T-cell (primary cell): ENCODE results near the gene MAFB. TPM values are rescaled to one million over a fixed set of nuclear protein-coding genes. Genes with fewer than 3 reads are reported as not detected.

Experiments
- ATAC-seq, 4 experiments: fragments of 200-7000 bp in 3 of 4; fragments of 150-1000 bp in 1 of 4; cut with Tn5 transposase; replicated peaks in 1 of 4; 1 replicate in 3 of 4; 2 replicates in 1 of 4; pipeline ENCODE4 v1.10.0; 2021; ENCODE audit warnings: moderate library complexity in 3 of 4, mild to moderate bottlenecking in 2 of 4, moderate number of reproducible peaks in 1 of 4
- CTCF ChIA-PET, 2 donors: fragments of 300-600 bp; sonication (Branson Sonifier 250); formaldehyde crosslinking; loops; one replicate each; lab custom pipeline; 2022; ENCODE audit warnings: antibody characterized with exemption in 2 of 2; lab: Charles Lee
- POLR2A ChIA-PET, 2 donors: fragments of 300-600 bp; sonication (Branson Sonifier 250); formaldehyde crosslinking; loops; one replicate each; lab custom pipeline; 2022; ENCODE audit warnings: antibody characterized with exemption in 2 of 2; lab: Charles Lee
- DNase-seq, 35 experiments: peaks; one replicate each; pipeline versions ENCODE4 v3.0.0 to v3.0.0-alpha.2; 2013 to 2023
- H3K27ac ChIP-seq: one replicate; pipeline ENCODE4 v1.5.1; 2013; ENCODE audit warnings: low read length
- H3K27me3 ChIP-seq, 2 experiments: replicated peaks in 1 of 2; 1 replicate in 1 of 2; 2 replicates in 1 of 2; pipeline versions ENCODE4 v1.6.1 to v1.7.0; 2013; ENCODE audit warnings: low read length in 1 of 2, mixed read lengths in 1 of 2; ENCODE audit not compliant: control insufficient read depth in 2 of 2, insufficient read depth in 2 of 2; ENCODE audit errors: extremely low read depth in 1 of 2
- H3K36me3 ChIP-seq, 2 donors: 1 replicate in 1 of 2; 2 replicates in 1 of 2; pipeline versions ENCODE4 v1.6.1 to v1.7.0; 2013; ENCODE audit warnings: low read length in 1 of 2; ENCODE audit not compliant: control insufficient read depth in 2 of 2, insufficient read depth in 1 of 2; ENCODE audit errors: extremely low read depth in 1 of 2
- H3K4me1 ChIP-seq, 2 experiments: 1 replicate in 1 of 2; 2 replicates in 1 of 2; pipeline versions ENCODE4 v1.6.1 to v1.7.0; 2013; ENCODE audit warnings: low read length in 2 of 2, mixed read lengths in 1 of 2; ENCODE audit not compliant: insufficient read depth in 2 of 2, control insufficient read depth in 1 of 2; ENCODE audit errors: extremely low read depth in 1 of 2
- H3K4me3 ChIP-seq, 2 donors: 1 replicate in 1 of 2; 2 replicates in 1 of 2; pipeline versions ENCODE4 v1.5.1 to v1.7.0; 2013; ENCODE audit warnings: mild to moderate bottlenecking in 2 of 2, low read length in 1 of 2, moderate library complexity in 1 of 2; ENCODE audit not compliant: control insufficient read depth in 1 of 2; ENCODE audit errors: extremely low read depth in 1 of 2
- H3K9me3 ChIP-seq: 2 replicates; pipeline ENCODE4 v1.7.0; 2013
- H3K27ac Mint-ChIP-seq, 2 donors: one replicate each; pipeline ENCODE4 v1.8.0; 2020 to 2021; ENCODE audit warnings: mild to moderate bottlenecking in 2 of 2, mixed read lengths in 2 of 2
- H3K27me3 Mint-ChIP-seq, 2 donors: one replicate each; pipeline ENCODE4 v1.8.0; 2021 to 2022; ENCODE audit warnings: mixed read lengths in 2 of 2
- H3K36me3 Mint-ChIP-seq: one replicate; pipeline ENCODE4 v1.8.0; 2021; ENCODE audit warnings: mixed read lengths
- H3K4me1 Mint-ChIP-seq, 3 donors: one replicate each; pipeline ENCODE4 v1.8.0; 2020 to 2022; ENCODE audit warnings: mixed read lengths in 3 of 3, mild to moderate bottlenecking in 1 of 3
- H3K4me3 Mint-ChIP-seq, 3 donors: one replicate each; pipeline ENCODE4 v1.8.0; 2020 to 2022; ENCODE audit warnings: mild to moderate bottlenecking in 3 of 3, mixed read lengths in 3 of 3, moderate library complexity in 3 of 3
- H3K9me3 Mint-ChIP-seq, 3 donors: one replicate each; pipeline ENCODE4 v1.8.0; 2020 to 2022; ENCODE audit warnings: mixed read lengths in 3 of 3
- WGBS: methylation state at CpG from one replicate; pipeline ENCODE4 v1.1.5; 2013; ENCODE audit warnings: missing lambda C conversion rate; ENCODE audit not compliant: insufficient coverage; 5-methylcytosine and 5-hydroxymethylcytosine counted together
- total RNA-seq, 35 experiments: library from RNA in 6 of 35; stranded (reverse) in 6 of 35; fragments of 120-200 nt in 1 of 35; gene quantifications; one replicate each; pipeline versions ENCODE4 v1.2.1 to v1.2.4 and lab custom pipeline; 2013 to 2026

The MAFB gene
- total RNA-seq, 5 donors from 2014 or later (not counting 1 experiment from before 2014, with no cell fraction given): 0.23 to 0.56 (median 0.32) TPM

- no peak overlapping the region for H3K27ac Mint-ChIP-seq
- peaks cover 11 to 71% of the 10 kb centered on the region in 2 experiments for H3K27me3 ChIP-seq
Measured at GRCh38 chr20:40690836-40691565, 2.0 kb upstream of the MAFB start.

GRCh38 chr20:40689943-40690835 is 1.2 kb upstream of the MAFB start:
- Histone ChIP-seq H3K27ac (no peak overlapping the region), H3K36me3 (no peaks in the 10 kb centered on the region), H3K4me3 (peak overlapping the region; percentile 29 to 74), H3K4me1 (peaks cover 2 to 24% of the 10 kb centered on the region in 2 experiments), H3K27me3 (peaks cover 6 to 75% of the 10 kb centered on the region in 2 experiments), H3K9me3 (no peaks in the 10 kb centered on the region)
- H3K4me3 Mint-ChIP-seq: peak overlapping the region; percentile 65 to 79 (median 65)
- no peaks in the 10 kb centered on the region for H3K36me3 Mint-ChIP-seq
- CTCF ChIA-PET: interaction anchor here in 1 of 2 donors (0.6 kb wide), 1 partner anchor 1214 kb away, joined by 3 read pairs; no protein-coding TSS in a partner anchor
- peaks cover 10 to 15% (median 15%) of the 10 kb centered on the region in 3 donors for H3K4me1 Mint-ChIP-seq
- H3K9me3 Mint-ChIP-seq: no peaks in the 10 kb centered on the region
- DNase-seq (peak in 30 of 35 experiments; percentile 10 to 60 (median 29)), ATAC-seq (peak in 2 of 4 experiments; percentile 40 to 53)
- 5% methylated on average over 84 of the region's 84 CpGs for WGBS
- POLR2A ChIA-PET: no interaction called here
- H3K27me3 Mint-ChIP-seq: peaks cover 50 to 91% of the 10 kb centered on the region in 2 donors
- no peak overlapping the region for H3K27ac Mint-ChIP-seq

More at GRCh38 chr20:40690836-40691565, 2.0 kb upstream of the MAFB start:
- H3K4me1 Mint-ChIP-seq: peaks cover 10 to 15% (median 15%) of the 10 kb centered on the region in 3 donors
- POLR2A ChIA-PET: no interaction called here
- H3K36me3 Mint-ChIP-seq: no peaks in the 10 kb centered on the region
- peaks cover 55 to 91% of the 10 kb centered on the region in 2 donors for H3K27me3 Mint-ChIP-seq
- CTCF ChIA-PET: no interaction called here
- Histone ChIP-seq H3K27ac (no peak overlapping the region), H3K9me3 (no peaks in the 10 kb centered on the region), H3K36me3 (no peaks in the 10 kb centered on the region), H3K4me3 (no peak overlapping the region), H3K4me1 (peaks cover 2 to 24% of the 10 kb centered on the region in 2 experiments)
- peak overlapping the region; percentile 9 to 58 (median 28) for H3K4me3 Mint-ChIP-seq
- no peak for DNase-seq
- H3K9me3 Mint-ChIP-seq: no peaks in the 10 kb centered on the region
- 15% methylated on average over 31 of the region's 45 CpGs for WGBS
- ATAC-seq: no peak

GRCh38 chr20:40688129-40689099 is 622 bp downstream of the MAFB start:
- Mint-ChIP-seq H3K4me1 (peaks cover 10 to 19% (median 15%) of the 10 kb centered on the region in 3 donors), H3K36me3 (no peaks in the 10 kb centered on the region), H3K4me3 (peak overlapping the region; percentile 17 to 70 (median 41)), H3K27ac (no peak overlapping the region), H3K27me3 (peaks cover 52 to 91% of the 10 kb centered on the region in 2 donors), H3K9me3 (no peaks in the 10 kb centered on the region)
- Histone ChIP-seq H3K36me3 (no peaks in the 10 kb centered on the region), H3K27me3 (peaks cover 12 to 85% of the 10 kb centered on the region in 2 experiments), H3K9me3 (no peaks in the 10 kb centered on the region), H3K4me1 (peaks cover 2 to 24% of the 10 kb centered on the region in 2 experiments), H3K4me3 (peak overlapping the region in 1 of 2 donors; percentile 17), H3K27ac (no peak overlapping the region)
- no peak for DNase-seq
- 7% methylated on average over 111 of the region's 120 CpGs for WGBS
- ChIA-PET CTCF (no interaction called here), POLR2A (no interaction called here)
- peak in 1 of 4 experiments; percentile 17 for ATAC-seq

- H3K9me3 ChIP-seq: no peaks in the 10 kb centered on the region
- peaks cover 9 to 19% (median 15%) of the 10 kb centered on the region in 3 donors for H3K4me1 Mint-ChIP-seq
- H3K27me3 Mint-ChIP-seq: peaks cover 51 to 88% of the 10 kb centered on the region in 2 donors
- H3K36me3 ChIP-seq: no peaks in the 10 kb centered on the region
- H3K9me3 Mint-ChIP-seq: no peaks in the 10 kb centered on the region
- peaks cover 12 to 85% of the 10 kb centered on the region in 2 experiments for H3K27me3 ChIP-seq
- no peaks in the 10 kb centered on the region for H3K36me3 Mint-ChIP-seq
- H3K4me3 Mint-ChIP-seq: peak overlapping the region in 1 of 3 donors; percentile 49
- ChIA-PET POLR2A (no interaction called here), CTCF (no interaction called here)
- H3K27ac Mint-ChIP-seq: no peak overlapping the region
- H3K4me1 ChIP-seq: peaks cover 2 to 24% of the 10 kb centered on the region in 2 experiments
- DNase-seq (no peak), ATAC-seq (no peak)
- WGBS: 4% methylated on average over 59 of the region's 62 CpGs
- H3K27ac ChIP-seq: no peak overlapping the region
- H3K4me3 ChIP-seq: no peak overlapping the region
Measured at GRCh38 chr20:40687384-40688128, 1.5 kb downstream of the MAFB start.

GRCh38 chr20:40686893-40687292 is 2.1 kb downstream of the MAFB start:
- Histone ChIP-seq H3K4me3 (no peak overlapping the region), H3K4me1 (peaks cover 2 to 24% of the 10 kb centered on the region in 2 experiments), H3K27me3 (peaks cover 15 to 85% of the 10 kb centered on the region in 2 experiments), H3K9me3 (no peaks in the 10 kb centered on the region), H3K27ac (no peak overlapping the region), H3K36me3 (no peaks in the 10 kb centered on the region)
- peaks cover 51 to 88% of the 10 kb centered on the region in 2 donors for H3K27me3 Mint-ChIP-seq
- no peaks in the 10 kb centered on the region for H3K9me3 Mint-ChIP-seq
- DNase-seq: no peak
- ATAC-seq: no peak
- POLR2A ChIA-PET: no interaction called here
- 0% methylated on average over 3 of the region's 12 CpGs for WGBS
- no peak overlapping the region for H3K27ac Mint-ChIP-seq
- CTCF ChIA-PET: no interaction called here
- peak overlapping the region in 1 of 3 donors; percentile 16 for H3K4me3 Mint-ChIP-seq
- H3K36me3 Mint-ChIP-seq: no peaks in the 10 kb centered on the region
- peaks cover 2 to 22% (median 15%) of the 10 kb centered on the region in 3 donors for H3K4me1 Mint-ChIP-seq
